ENCODE measurements around the gene TAF11L9.
"Not testable (repeated sequence)": the region's sequence is repeated elsewhere in the genome, so short reads cannot be mapped to it uniquely, and the experiment has no call there.

Gene TAF11L9

DNA sequence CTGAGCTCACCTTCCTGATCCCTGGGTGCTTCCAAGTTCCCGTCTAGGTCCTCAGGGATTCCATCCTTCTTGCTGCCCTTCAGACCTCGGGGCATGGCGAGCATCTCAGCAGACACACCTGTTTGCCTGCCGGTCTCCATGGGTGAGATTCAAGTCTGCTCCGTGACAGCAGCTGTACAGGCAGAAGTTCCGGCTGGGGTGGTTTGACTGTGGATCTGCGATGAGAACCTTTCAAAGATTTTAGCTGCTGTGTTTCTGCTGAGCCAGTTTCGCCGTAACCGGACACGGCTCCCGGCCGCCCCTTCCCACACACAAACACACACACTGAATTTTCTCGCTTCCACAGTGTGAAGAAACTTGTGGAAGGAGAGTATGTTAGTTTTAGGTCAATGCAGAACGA lies at the start of gene TAF11L9:
Gene TAF11L9 (minus strand): TSS at position 140 of the 400 bp plus-strand sequence.
- H3K4me3 ChIP-seq (ENCODE audit: low read depth, low read length); DNase-seq (ENCODE audit: low read depth): not testable (repeated sequence)

DNA sequence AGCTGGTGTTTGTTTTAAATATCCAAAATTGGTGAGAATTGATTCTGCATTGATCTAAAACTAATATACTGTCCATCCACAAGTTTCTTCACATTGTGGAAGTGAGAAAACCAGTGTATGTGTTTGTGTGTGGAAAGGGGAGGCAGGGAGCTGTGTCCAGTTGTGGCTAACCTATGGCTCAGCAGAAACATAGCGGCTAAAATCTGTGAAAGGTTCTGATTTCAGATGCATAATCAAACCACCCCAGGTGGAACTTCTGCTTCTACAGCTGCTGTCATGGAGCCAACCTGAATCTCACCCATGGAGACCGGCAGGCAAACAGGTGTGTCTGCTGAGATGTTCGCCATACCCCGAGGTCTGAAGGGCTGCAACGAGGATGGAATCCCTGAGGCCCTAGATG lies 40.0 kb upstream of the TAF11L9 start, which contains the start of gene TAF11L14:
Gene TAF11L14 (plus strand): TSS at position 301 of the 400 bp plus-strand sequence.
- H3K4me3 ChIP-seq (ENCODE audit: low read depth, low read length) = no peak within 1 kb of the TSS
- no peak for DNase-seq (ENCODE audit: low read depth)

DNA sequence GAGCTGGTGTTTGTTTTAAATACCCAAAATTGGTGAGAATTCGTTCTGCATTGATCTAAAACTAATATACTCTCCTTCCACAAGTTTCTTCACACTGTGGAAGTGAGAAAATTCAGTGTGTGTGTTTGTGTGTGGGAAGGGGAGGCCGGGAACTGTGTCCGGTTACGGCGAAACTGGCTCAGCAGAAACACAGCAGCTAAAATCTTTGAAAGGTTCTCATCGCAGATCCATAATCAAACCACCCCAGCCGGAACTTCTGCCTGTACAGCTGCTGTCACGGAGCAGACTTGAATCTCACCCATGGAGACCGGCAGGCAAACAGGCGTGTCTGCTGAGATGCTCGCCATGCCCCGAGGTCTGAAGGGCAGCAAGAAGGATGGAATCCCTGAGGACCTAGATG lies 37.6 kb upstream of the TAF11L9 start, which contains the start of gene TAF11L13:
Gene TAF11L13 (plus strand): TSS at position 301 of the 400 bp plus-strand sequence.
- not testable (repeated sequence) for DNase-seq (ENCODE audit: low read depth); H3K4me3 ChIP-seq (ENCODE audit: low read depth, low read length)

DNA sequence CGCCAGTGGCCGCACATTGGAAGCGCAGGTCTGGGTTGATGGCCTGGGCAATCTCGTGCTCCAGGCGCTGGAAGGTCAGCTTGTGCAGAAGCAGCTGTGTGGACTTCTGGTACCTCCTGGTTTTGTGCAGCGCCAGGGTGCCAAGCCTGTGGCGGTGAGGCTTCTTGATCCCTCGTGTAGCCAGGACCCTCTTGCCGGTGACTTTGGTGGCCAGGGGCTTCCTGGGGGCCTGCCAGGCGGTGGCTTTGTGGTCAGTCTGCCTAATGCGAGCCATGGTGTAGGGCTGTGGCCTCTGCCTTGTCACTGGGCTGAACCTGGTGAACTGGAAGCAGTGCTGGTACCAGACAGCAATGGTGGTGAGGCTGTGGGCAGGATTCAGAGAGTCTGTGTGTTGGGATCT lies 31.5 kb upstream of the TAF11L9 start:
- no peak overlapping the region for H3K4me3 ChIP-seq (ENCODE audit: low read depth, low read length)
- no peak for DNase-seq (ENCODE audit: low read depth)

DNA sequence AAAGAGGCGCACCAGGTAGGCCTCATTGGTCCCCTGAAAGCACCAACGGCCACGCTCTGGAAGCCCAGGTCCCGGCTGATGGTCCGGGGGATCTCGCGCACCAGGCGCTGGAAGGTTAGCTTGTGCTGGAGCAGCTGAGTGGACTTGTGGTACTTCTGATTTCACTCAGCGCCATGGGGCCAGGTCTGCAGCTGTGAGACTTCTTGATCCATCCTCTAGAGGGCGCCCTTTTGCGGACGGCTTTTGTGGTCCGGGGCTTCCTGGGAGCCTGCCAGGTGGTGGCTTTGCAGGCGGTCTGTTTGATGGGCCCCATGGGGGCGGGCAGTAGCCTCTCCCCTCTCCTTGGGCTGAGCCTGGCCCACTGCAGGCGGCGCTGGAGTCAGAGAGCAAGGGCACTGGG lies 26.4 kb upstream of the TAF11L9 start:
- DNase-seq (ENCODE audit: low read depth) = no peak
- no peak overlapping the region for H3K4me3 ChIP-seq (ENCODE audit: low read depth, low read length)

GRCh38 chr5:17619354-17619753 lies 25.2 kb upstream of the TAF11L9 start:
- no peak overlapping the region for H3K4me3 ChIP-seq (ENCODE audit: low read depth, low read length)
- no peak for DNase-seq (ENCODE audit: low read depth)

DNA sequence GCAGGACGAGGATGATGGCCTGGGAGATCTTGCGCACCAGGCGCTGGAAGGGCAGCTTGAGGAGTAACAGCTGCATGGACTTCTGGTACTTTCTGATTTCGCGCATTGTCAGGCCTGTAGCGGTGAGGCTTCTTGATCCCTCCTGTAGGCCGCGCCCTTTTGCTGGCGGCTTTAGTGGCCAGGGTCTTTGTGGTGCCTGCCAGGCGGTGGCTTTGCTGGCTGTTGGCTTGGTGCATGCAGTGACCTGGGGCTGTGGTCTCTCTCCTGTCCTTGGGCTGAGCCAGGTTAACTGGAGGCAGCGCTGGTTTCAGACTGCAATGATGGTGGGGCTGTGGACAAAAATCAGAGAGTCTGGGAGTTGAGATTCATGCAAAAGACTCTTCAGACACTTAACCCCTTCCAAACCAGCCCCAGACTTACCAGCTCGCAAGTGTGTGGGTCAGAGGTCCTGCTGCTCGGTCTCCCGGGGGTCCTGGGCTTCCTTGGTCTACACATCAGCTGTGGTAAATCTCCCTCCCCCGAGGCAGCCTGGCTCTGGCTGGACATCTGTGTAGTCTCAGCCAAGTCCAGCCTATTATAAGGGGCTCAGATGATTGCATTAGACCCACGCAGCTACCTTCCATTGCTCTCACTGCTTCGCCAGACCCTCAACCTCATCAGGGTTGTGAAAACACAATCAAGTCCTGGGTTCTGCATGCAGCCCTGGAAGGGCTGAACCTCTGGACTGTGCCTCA lies 20.8 kb upstream of the TAF11L9 start:
- no peak overlapping the region for H3K4me3 ChIP-seq (ENCODE audit: low read depth, low read length)
- no peak for DNase-seq (ENCODE audit: low read depth)

- not testable (repeated sequence) for H3K4me3 ChIP-seq (ENCODE audit: low read depth, low read length)
Measured at GRCh38 chr5:17610092-17610491, 15.9 kb upstream of the TAF11L9 start, which contains the start of gene TAF11L12. TSS of gene TAF11L12 (plus strand) at chr5:17610392.

DNA sequence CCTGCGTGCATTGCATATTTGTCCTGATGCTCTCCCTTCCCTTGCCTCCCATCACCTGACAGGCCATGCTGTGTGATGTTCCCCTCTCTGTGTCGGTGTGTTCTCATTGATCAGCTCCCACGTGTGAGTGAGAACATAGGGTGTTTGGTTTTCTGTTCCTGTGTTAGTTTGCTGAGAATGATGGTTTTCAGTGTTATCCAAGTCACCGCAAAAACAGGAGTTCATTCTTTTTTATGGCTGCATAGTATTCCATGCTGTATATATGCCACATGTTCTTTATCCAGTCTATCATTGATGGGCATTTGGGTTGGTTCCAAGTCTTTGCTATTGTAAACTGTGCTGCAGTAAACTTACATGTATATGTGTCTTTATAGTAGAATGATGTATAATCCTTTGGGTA lies 13.3 kb upstream of the TAF11L9 start:
- not testable (repeated sequence) for H3K4me3 ChIP-seq (ENCODE audit: low read depth, low read length); DNase-seq (ENCODE audit: low read depth)

More at GRCh38 chr5:17610092-17610491, 15.9 kb upstream of the TAF11L9 start, which contains the start of gene TAF11L12:
- DNase-seq (ENCODE audit: low read depth) = not testable (repeated sequence)

- no peak overlapping the region for H3K4me3 ChIP-seq (ENCODE audit: low read depth, low read length)
- no peak for DNase-seq (ENCODE audit: low read depth)
Measured at GRCh38 chr5:17604951-17605350, 10.8 kb upstream of the TAF11L9 start.

GRCh38 chr5:17603880-17604279 lies 9.7 kb upstream of the TAF11L9 start, which contains the start of gene TAF11L11:
TSS of gene TAF11L11 (plus strand) at chr5:17604183.
- H3K4me3 ChIP-seq (ENCODE audit: low read depth, low read length); DNase-seq (ENCODE audit: low read depth): not testable (repeated sequence)

DNA sequence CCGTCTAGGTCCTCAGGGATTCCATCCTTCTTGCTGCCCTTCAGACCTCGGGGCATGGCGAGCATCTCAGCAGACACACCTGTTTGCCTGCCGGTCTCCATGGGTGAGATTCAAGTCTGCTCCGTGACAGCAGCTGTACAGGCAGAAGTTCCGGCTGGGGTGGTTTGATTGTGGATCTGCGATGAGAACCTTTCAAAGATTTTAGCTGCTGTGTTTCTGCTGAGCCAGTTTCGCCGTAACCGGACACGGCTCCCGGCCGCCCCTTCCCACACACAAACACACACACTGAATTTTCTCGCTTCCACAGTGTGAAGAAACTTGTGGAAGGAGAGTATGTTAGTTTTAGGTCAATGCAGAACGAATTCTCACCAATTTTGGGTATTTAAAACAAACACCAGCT lies 3.5 kb upstream of the TAF11L9 start, which contains the start of gene TAF11L10:
Gene TAF11L10 (minus strand): TSS at position 101 of the 400 bp plus-strand sequence.
- not testable (repeated sequence) for H3K4me3 ChIP-seq (ENCODE audit: low read depth, low read length); DNase-seq (ENCODE audit: low read depth)

DNA sequence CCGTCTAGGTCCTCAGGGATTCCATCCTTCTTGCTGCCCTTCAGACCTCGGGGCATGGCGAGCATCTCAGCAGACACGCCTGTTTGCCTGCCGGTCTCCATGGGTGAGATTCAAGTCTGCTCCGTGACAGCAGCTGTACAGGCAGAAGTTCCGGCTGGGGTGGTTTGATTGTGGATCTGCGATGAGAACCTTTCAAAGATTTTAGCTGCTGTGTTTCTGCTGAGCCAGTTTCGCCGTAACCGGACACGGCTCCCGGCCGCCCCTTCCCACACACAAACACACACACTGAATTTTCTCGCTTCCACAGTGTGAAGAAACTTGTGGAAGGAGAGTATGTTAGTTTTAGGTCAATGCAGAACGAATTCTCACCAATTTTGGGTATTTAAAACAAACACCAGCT lies 3.3 kb downstream of the TAF11L9 start, which contains the start of gene TAF11L8:
Gene TAF11L8 (minus strand): TSS at position 101 of the 400 bp plus-strand sequence.
- H3K4me3 ChIP-seq (ENCODE audit: low read depth, low read length) = not testable (repeated sequence)

GRCh38 chr5:17585658-17586057 lies 8.5 kb downstream of the TAF11L9 start, which contains the start of gene TAF11L7:
TSS of gene TAF11L7 (minus strand) at chr5:17585758.
- not testable (repeated sequence) for H3K4me3 ChIP-seq (ENCODE audit: low read depth, low read length); DNase-seq (ENCODE audit: low read depth)

More for the DNA sequence above, 3.3 kb downstream of the TAF11L9 start, which contains the start of gene TAF11L8:
- not testable (repeated sequence) for DNase-seq (ENCODE audit: low read depth)
